ENCODE results near the gene POC1A. TPM values are rescaled to one million over a fixed set of nuclear protein-coding genes. Genes with fewer than 3 reads are reported as not detected.

POC1A gene
- total and polyA plus RNA-seq, 2 of the 8 experiments (the other 6 are each of a cell fraction or from before 2014, with no cell fraction given) = 35.7 to 39.2 TPM

- H3K18ac ChIP-seq (ENCODE audit: extremely low read depth, low read length) = peak within 1 kb of the TSS; percentile 83
- FAIRE-seq (no peak), DNase-seq (ENCODE audit: low read depth in 1 of 2, low spot score in 2 of 2) (peak in 1 of 2 experiments; percentile 76)
- peaks cover 0 to 2% of the 10 kb centered on the region in 2 experiments; a peak in 1 of 4 replicates for H3K79me2 ChIP-seq (ENCODE audit: control insufficient read depth in 1 of 2, insufficient read depth in 2 of 2, low read length in 2 of 2)
- no peak within 1 kb of the TSS for H3K23ac ChIP-seq (ENCODE audit: insufficient read length)
- peak within 1 kb of the TSS in 3 of 4 experiments; percentile 29 to 67 (median 48); a peak in 5 of 7 replicates for H3K9ac ChIP-seq (replicated peaks in 1 of 4; ENCODE audit: extremely low read depth in 1 of 4, low read depth in 3 of 4, low read length in 3 of 4)
- H3K4me3 ChIP-seq (ENCODE audit: extremely low read depth in 1 of 4, insufficient read depth in 2 of 4, low read depth in 3 of 4, low read length in 4 of 4) = peak within 1 kb of the TSS; percentile 46 to 89 (median 62)
- peaks cover 21% of the 10 kb centered on the region for H3K23me2 ChIP-seq (ENCODE audit: low read depth, low read length)
- no peak within 1 kb of the TSS for H2BK5ac ChIP-seq (ENCODE audit: low read depth, low read length)
- H2BK15ac ChIP-seq (ENCODE audit: low read length) = peak within 1 kb of the TSS; percentile 92; the same call in 1 of the 2 replicates
- no peak within 1 kb of the TSS for H2BK20ac ChIP-seq (ENCODE audit: low read length)
- peaks cover 0 to under 1% (median 0%) of the 10 kb centered on the region in 4 experiments; a peak in 4 of 8 replicates for H3K36me3 ChIP-seq (ENCODE audit: control insufficient read depth in 2 of 4, insufficient read depth in 4 of 4, low read length in 3 of 4)
- H4K8ac ChIP-seq (ENCODE audit: extremely low read depth, insufficient read depth, low read length) = peak within 1 kb of the TSS; percentile 7; the same call in 1 of the 2 replicates
- H3K4me1 ChIP-seq (replicated peaks in 1 of 4; ENCODE audit: control insufficient read depth in 3 of 4, insufficient read depth in 4 of 4, low read length in 3 of 4) = peaks cover 0 to 29% (median 17%) of the 10 kb centered on the region in 4 experiments; a peak in 6 of 7 replicates
- no peak within 1 kb of the TSS for H2AK5ac ChIP-seq (ENCODE audit: low read depth, low read length)
- peak within 1 kb of the TSS; percentile 63; the same call in 1 of the 2 replicates for H2AFZ ChIP-seq (ENCODE audit: low read length)
- no peak within 1 kb of the TSS for H3K27ac ChIP-seq (ENCODE audit: low read depth, low read length)
- H3K14ac ChIP-seq (ENCODE audit: insufficient read length) = no peak within 1 kb of the TSS
- peaks cover 0 to 21% (median 11%) of the 10 kb centered on the region in 4 experiments; a peak in 6 of 7 replicates for H3K27me3 ChIP-seq (replicated peaks in 1 of 4; ENCODE audit: control insufficient read depth in 3 of 4, extremely low read depth in 1 of 4, insufficient read depth in 3 of 4, low read length in 3 of 4)
- peaks cover under 1 to 2% of the 10 kb centered on the region in 2 experiments for H4K20me1 ChIP-seq (replicated peaks in 1 of 2; ENCODE audit: control insufficient read depth in 1 of 2, insufficient read depth in 2 of 2, low read length in 2 of 2)
- peak within 1 kb of the TSS; percentile 68; the same call in 1 of the 2 replicates for H2BK12ac ChIP-seq (ENCODE audit: low read depth, low read length)
- H3K4me2 ChIP-seq (ENCODE audit: insufficient read depth in 1 of 2, low read depth in 2 of 2, low read length in 2 of 2) = peak within 1 kb of the TSS; percentile 77 to 100
- H4K5ac ChIP-seq (ENCODE audit: insufficient read length, low read depth, low read length) = peak within 1 kb of the TSS; percentile 12
- peak within 1 kb of the TSS; percentile 87 for H4K91ac ChIP-seq (replicated peaks; ENCODE audit: insufficient read length, low read length)
- no peak for TF ChIP-seq E2F6 (IDR thresholded peaks at IDR 0.05)
- no peak for TF ChIP-seq SAP30 (IDR thresholded peaks at IDR 0.05; ENCODE audit: insufficient read depth, insufficient replicate concordance, low read length)
- no peak for TF ChIP-seq JUN (IDR thresholded peaks at IDR 0.05; ENCODE audit: low read depth, low read length)
- peak; percentile 79 for TF ChIP-seq KDM4A (IDR thresholded peaks at IDR 0.05; ENCODE audit: low read depth, low read length, severe bottlenecking)
- TF ChIP-seq CTBP2 (IDR thresholded peaks at IDR 0.05; ENCODE audit: borderline replicate concordance, insufficient read depth, insufficient read length, low read length) = no peak
- TF ChIP-seq TAF1 (IDR thresholded peaks at IDR 0.05; ENCODE audit: low read depth, low read length) = 0 out of 2 replicates have a peak, but pooled peaks have one; percentile 26
- TF ChIP-seq TBP (IDR thresholded peaks at IDR 0.05; ENCODE audit: low read depth, low read length) = no peak
- TF ChIP-seq CEBPB (IDR thresholded peaks at IDR 0.05; ENCODE audit: low read depth, low read length) = no peak
- TF ChIP-seq CREB1 (IDR thresholded peaks at IDR 0.05) = peak; percentile 10; the same call in 1 of the 2 replicates
- no peaks in the 10 kb centered on the region for H3K9me3 ChIP-seq (ENCODE audit: insufficient read depth in 2 of 2, low read depth in 1 of 2, low read length in 1 of 2)
- no peaks in the 10 kb centered on the region; the same call in 1 of the 2 replicates for H3K79me1 ChIP-seq (ENCODE audit: low read depth, low read length)
- H3K56ac ChIP-seq (replicated peaks; ENCODE audit: insufficient read length, low read depth, low read length) = no peak within 1 kb of the TSS
- ChIA-PET POLR2A (ENCODE audit: partially characterized antibody) (interaction anchor here (0.6 to 4.1 kb wide), 21 partner anchors 10 to 413 kb away, joined by 3 to 60 read pairs (median 4); partner anchors contain the start of genes ACY1, POC1A and RPL29), CTCF (ENCODE audit: partially characterized antibody) (interaction anchor here (0.9 to 33.0 kb wide), 18 partner anchors 8 to 89 kb away, joined by 3 to 984 read pairs (median 6); partner anchors contain the start of gene RPL29)
- H3K4ac ChIP-seq (replicated peaks; ENCODE audit: insufficient read length, low read depth, low read length) = peak within 1 kb of the TSS; percentile 74
- H2BK120ac ChIP-seq (replicated peaks; ENCODE audit: low read depth, low read length) = no peak within 1 kb of the TSS
- WGBS, 2 experiments (ENCODE audit: extremely low coverage in 1 of 2, insufficient coverage in 1 of 2, insufficient read length in 1 of 2, insufficient replicate concordance in 2 of 2, low coverage in 1 of 2, low lambda C conversion rate in 2 of 2, missing lambda C conversion rate in 1 of 2) = 3% methylated on average over 17 of the region's 51 CpGs; no CpG with 5 or more reads in 1 of the 2 experiments
These were observed 97.7 kb downstream of the POC1A start, which contains the start of gene DUSP7 for GRCh38 chr3:52056521-52056967. TSS of gene DUSP7 (minus strand) at chr3:52056571. CDS start at chr3:52056366, 205 bp downstream.

Data from H1 (cell line).